NOMO-1 treated with DMSO at 0.1 percent for 48 hours (cell line): Measurements from ENCODE around the gene OR5B21.

Experiments used
- DNase-seq: peaks from one replicate; lab custom pipeline; 2025; ENCODE audit not compliant: unreplicated experiment; lab: John Stamatoyannopoulos, UW

The OR5B21 gene

GRCh38 chr11:58508005-58508404 lies at the start of gene OR5B21:
OR5B21 (minus strand) TSS chr11:58508105; CDS start chr11:58508105, 0 bp downstream.
- no peak for DNase-seq

- DNase-seq, result no peak
Measured at GRCh38 chr11:58549644-58550043, 41.7 kb upstream of the OR5B21 start.

GRCh38 chr11:58546841-58547240 lies 38.9 kb upstream of the OR5B21 start:
- no peak for DNase-seq

GRCh38 chr11:58531865-58532341 lies 24.0 kb upstream of the OR5B21 start:
- DNase-seq, result no peak

- no peak for DNase-seq
Measured at GRCh38 chr11:58530236-58530635, 22.3 kb upstream of the OR5B21 start.

- DNase-seq, result no peak
Measured at GRCh38 chr11:58527429-58527828, 19.5 kb upstream of the OR5B21 start.

GRCh38 chr11:58526721-58527120 lies 18.8 kb upstream of the OR5B21 start:
- DNase-seq, result no peak

- peak; percentile 86 for DNase-seq
Measured at GRCh38 chr11:58525037-58525614, 17.2 kb upstream of the OR5B21 start.

GRCh38 chr11:58524232-58525036 lies 16.5 kb upstream of the OR5B21 start:
- peak; percentile 57 for DNase-seq

GRCh38 chr11:58513747-58514367 lies 6.0 kb upstream of the OR5B21 start:
- peak; percentile 55 for DNase-seq

GRCh38 chr11:58511636-58512035 lies 3.7 kb upstream of the OR5B21 start:
- DNase-seq, result no peak

GRCh38 chr11:58509748-58510147 lies 1.8 kb upstream of the OR5B21 start:
- no peak for DNase-seq

- DNase-seq, result no peak
Measured at GRCh38 chr11:58508814-58509213, 909 bp upstream of the OR5B21 start.

- no peak for DNase-seq
Measured at GRCh38 chr11:58507355-58507754, 550 bp downstream of the OR5B21 start.

GRCh38 chr11:58506935-58507334 lies 970 bp downstream of the OR5B21 start:
- DNase-seq, result peak; percentile 89

- DNase-seq, result no peak
Measured at GRCh38 chr11:58505849-58506248, 2.1 kb downstream of the OR5B21 start.

- no peak for DNase-seq
Measured at GRCh38 chr11:58504232-58504631, 3.7 kb downstream of the OR5B21 start.

GRCh38 chr11:58503361-58503856 lies 4.5 kb downstream of the OR5B21 start:
- peak; percentile 33 for DNase-seq

- no peak for DNase-seq
Measured at GRCh38 chr11:58502004-58502403, 5.9 kb downstream of the OR5B21 start.

- peak; percentile 27 for DNase-seq
Measured at GRCh38 chr11:58498464-58498863, 9.4 kb downstream of the OR5B21 start.

GRCh38 chr11:58497951-58498350 lies 10.0 kb downstream of the OR5B21 start:
- DNase-seq, result no peak

GRCh38 chr11:58495906-58496305 lies 12.0 kb downstream of the OR5B21 start:
- no peak for DNase-seq
